ENCODE results near the gene GNAI3.

DNA sequence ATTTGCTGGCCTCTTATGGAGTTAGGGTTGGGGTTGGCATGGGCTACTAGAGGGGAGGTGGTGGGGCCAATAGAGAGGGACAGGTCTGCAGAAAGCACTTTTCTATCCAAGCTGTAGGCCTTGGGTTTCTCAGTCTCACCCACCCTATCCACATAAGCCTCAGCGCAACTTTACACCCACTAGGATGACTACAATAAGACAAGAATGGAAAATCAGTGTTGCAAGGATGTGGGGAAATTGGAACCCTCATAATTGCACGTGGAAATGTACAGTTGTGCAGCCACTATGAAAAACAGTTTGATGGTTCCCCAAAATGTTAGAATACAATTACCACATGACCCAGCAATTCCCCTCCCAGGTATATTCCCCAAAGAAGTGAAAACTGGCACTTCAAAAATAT, 93.4 kb downstream of the GNAI3 start:
- TF ChIP-seq EZH2phosphoT487 (IDR thresholded peaks at IDR 0.05; ENCODE audit: borderline replicate concordance, low read depth, low read length) = no peak
- TF ChIP-seq, protein P1, sequence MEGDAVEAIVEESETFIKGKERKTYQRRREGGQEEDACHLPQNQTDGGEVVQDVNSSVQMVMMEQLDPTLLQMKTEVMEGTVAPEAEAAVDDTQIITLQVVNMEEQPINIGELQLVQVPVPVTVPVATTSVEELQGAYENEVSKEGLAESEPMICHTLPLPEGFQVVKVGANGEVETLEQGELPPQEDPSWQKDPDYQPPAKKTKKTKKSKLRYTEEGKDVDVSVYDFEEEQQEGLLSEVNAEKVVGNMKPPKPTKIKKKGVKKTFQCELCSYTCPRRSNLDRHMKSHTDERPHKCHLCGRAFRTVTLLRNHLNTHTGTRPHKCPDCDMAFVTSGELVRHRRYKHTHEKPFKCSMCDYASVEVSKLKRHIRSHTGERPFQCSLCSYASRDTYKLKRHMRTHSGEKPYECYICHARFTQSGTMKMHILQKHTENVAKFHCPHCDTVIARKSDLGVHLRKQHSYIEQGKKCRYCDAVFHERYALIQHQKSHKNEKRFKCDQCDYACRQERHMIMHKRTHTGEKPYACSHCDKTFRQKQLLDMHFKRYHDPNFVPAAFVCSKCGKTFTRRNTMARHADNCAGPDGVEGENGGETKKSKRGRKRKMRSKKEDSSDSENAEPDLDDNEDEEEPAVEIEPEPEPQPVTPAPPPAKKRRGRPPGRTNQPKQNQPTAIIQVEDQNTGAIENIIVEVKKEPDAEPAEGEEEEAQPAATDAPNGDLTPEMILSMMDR (conservative IDR thresholded peaks at IDR 0.05; ENCODE audit: low read length) = no peak

Data from OCI-LY7 (cell line).